Iris pigment epithelial cell (primary cell): ENCODE data around the gene HSPA13.
"Not testable (repeated sequence)": the region's sequence is repeated elsewhere in the genome, so short reads cannot be mapped to it uniquely, and the experiment has no call there.

Source experiments
- DNase-seq: peaks from one replicate; pipeline ENCODE4 v3.0.0-alpha.2; 2011; ENCODE audit warnings: low read depth

Gene HSPA13

GRCh38 chr21:14382835-14383595, at the start of gene HSPA13:
HSPA13 (minus strand) TSS chr21:14383146; CDS start chr21:14383119, 27 bp downstream.
- peak; percentile 100 for DNase-seq

- no peak for DNase-seq
Observed at GRCh38 chr21:14418920-14419319, 36.0 kb upstream of the HSPA13 start.

GRCh38 chr21:14414932-14415508, 32.1 kb upstream of the HSPA13 start:
- DNase-seq = no peak

GRCh38 chr21:14405962-14406361, 23.0 kb upstream of the HSPA13 start:
- no peak for DNase-seq

- DNase-seq = no peak
Observed at GRCh38 chr21:14405225-14405624, 22.3 kb upstream of the HSPA13 start.

- peak; percentile 42 for DNase-seq
Observed at GRCh38 chr21:14403681-14404318, 20.9 kb upstream of the HSPA13 start.

GRCh38 chr21:14401217-14401616, 18.3 kb upstream of the HSPA13 start:
- DNase-seq = no peak

GRCh38 chr21:14388282-14388681, 5.3 kb upstream of the HSPA13 start:
- DNase-seq = no peak

- DNase-seq = no peak
Observed at GRCh38 chr21:14384453-14384852, 1.5 kb upstream of the HSPA13 start.

GRCh38 chr21:14383596-14384180, 742 bp upstream of the HSPA13 start:
- DNase-seq = peak; percentile 15

GRCh38 chr21:14382486-14382834, 486 bp downstream of the HSPA13 start:
- DNase-seq = peak; percentile 20

GRCh38 chr21:14376854-14377253, 6.1 kb downstream of the HSPA13 start:
- no peak for DNase-seq

- no peak for DNase-seq
Observed at GRCh38 chr21:14366998-14367397, 15.9 kb downstream of the HSPA13 start.

- peak; percentile 58 for DNase-seq
Observed at GRCh38 chr21:14361958-14362357, 21.0 kb downstream of the HSPA13 start.

- peak; percentile 6 for DNase-seq
Observed at GRCh38 chr21:14358775-14359174, 24.2 kb downstream of the HSPA13 start.

GRCh38 chr21:14356746-14357145, 26.2 kb downstream of the HSPA13 start:
- peak; percentile 3 for DNase-seq

- DNase-seq = no peak
Observed at GRCh38 chr21:14354515-14354914, 28.4 kb downstream of the HSPA13 start.

GRCh38 chr21:14353726-14354125, 29.2 kb downstream of the HSPA13 start:
- no peak for DNase-seq

- no peak for DNase-seq
Observed at GRCh38 chr21:14353231-14353630, 29.7 kb downstream of the HSPA13 start.

GRCh38 chr21:14327346-14327745, 55.6 kb downstream of the HSPA13 start:
- not testable (repeated sequence) for DNase-seq

- DNase-seq = no peak
Observed at GRCh38 chr21:14325595-14325994, 57.4 kb downstream of the HSPA13 start.
